ENCODE data around the gene HRH3. TPM values are rescaled to one million over a fixed set of nuclear protein-coding genes. Genes with fewer than 3 reads are reported as not detected.

The HRH3 gene
- total RNA-seq, 1 donor from 2014 or later, result not detected

DNA sequence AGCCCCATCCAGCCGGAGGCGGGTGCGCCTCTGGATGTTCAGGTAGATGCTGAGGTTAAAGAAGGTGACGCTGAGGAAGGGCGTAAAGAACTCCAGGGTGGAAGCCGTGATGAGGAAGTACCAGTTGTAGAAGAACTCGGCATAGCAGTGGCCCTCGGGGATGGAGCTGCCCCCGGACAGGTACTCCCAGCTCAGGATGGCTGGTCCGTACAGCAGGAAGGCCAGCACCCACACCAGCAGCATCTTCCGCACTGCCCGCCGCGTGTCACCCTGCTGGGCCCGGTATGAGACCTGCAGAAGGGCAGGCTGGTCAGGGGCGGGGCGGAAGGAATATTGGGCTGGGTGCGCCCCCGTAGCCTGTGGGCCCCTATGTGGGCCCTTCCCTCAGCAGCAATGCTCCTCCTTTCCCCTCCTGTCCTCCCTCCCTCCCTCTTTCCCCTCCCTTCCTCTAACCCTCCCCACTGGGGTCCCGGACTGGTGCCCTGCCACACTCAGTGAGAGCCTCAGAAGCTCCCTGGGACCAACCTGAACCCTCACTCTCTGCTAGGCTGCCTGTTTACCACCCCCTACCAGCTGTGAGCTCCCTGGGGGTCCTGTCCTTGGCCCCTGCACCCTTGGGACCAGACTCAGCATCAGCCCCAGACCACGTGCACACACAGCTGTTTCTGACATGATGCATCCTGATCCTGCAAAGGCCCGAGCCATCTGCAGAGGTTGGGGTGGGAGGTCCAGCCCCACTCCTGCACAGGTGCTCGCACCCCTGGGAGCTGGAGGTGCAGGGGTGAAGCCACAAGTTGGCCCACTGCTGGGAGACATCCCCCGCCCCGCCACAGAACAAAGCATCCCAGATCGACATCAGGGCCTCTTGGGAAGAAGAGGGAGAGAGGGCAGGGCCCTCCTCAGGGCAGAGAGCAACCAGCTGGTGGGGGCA is 3.2 kb downstream of the HRH3 start:
- H3K27me3 ChIP-seq (ENCODE audit: low read depth), result peaks cover 84% of the 10 kb centered on the region
- intact Hi-C loops (cut with micrococcal nuclease), result no loop called here
- no peaks in the 10 kb centered on the region for H3K36me3 ChIP-seq
- no peak overlapping the region for H3K4me3 ChIP-seq
- TF ChIP-seq, protein P1, sequence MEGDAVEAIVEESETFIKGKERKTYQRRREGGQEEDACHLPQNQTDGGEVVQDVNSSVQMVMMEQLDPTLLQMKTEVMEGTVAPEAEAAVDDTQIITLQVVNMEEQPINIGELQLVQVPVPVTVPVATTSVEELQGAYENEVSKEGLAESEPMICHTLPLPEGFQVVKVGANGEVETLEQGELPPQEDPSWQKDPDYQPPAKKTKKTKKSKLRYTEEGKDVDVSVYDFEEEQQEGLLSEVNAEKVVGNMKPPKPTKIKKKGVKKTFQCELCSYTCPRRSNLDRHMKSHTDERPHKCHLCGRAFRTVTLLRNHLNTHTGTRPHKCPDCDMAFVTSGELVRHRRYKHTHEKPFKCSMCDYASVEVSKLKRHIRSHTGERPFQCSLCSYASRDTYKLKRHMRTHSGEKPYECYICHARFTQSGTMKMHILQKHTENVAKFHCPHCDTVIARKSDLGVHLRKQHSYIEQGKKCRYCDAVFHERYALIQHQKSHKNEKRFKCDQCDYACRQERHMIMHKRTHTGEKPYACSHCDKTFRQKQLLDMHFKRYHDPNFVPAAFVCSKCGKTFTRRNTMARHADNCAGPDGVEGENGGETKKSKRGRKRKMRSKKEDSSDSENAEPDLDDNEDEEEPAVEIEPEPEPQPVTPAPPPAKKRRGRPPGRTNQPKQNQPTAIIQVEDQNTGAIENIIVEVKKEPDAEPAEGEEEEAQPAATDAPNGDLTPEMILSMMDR (IDR thresholded peaks at IDR 0.05; ENCODE audit: borderline replicate concordance), result no peak
- H3K27ac ChIP-seq (replicated peaks), result no peak overlapping the region
- peaks cover 21% of the 10 kb centered on the region for H3K4me1 ChIP-seq
- H3K9me3 ChIP-seq (replicated peaks), result no peaks in the 10 kb centered on the region
- no peak for DNase-seq

GRCh38 chr20:62215991-62216635 is 4.0 kb downstream of the HRH3 start:
- Histone ChIP-seq H3K27me3 (ENCODE audit: low read depth) (peaks cover 84% of the 10 kb centered on the region), H3K4me1 (peaks cover 20% of the 10 kb centered on the region), H3K27ac (replicated peaks) (no peak overlapping the region), H3K4me3 (no peak overlapping the region), H3K36me3 (no peaks in the 10 kb centered on the region), H3K9me3 (replicated peaks) (no peaks in the 10 kb centered on the region)
- TF ChIP-seq, protein P1 (IDR thresholded peaks at IDR 0.05; ENCODE audit: borderline replicate concordance), result no peak
- intact Hi-C loops (cut with micrococcal nuclease), result no loop called here
- DNase-seq, result no peak

DNA sequence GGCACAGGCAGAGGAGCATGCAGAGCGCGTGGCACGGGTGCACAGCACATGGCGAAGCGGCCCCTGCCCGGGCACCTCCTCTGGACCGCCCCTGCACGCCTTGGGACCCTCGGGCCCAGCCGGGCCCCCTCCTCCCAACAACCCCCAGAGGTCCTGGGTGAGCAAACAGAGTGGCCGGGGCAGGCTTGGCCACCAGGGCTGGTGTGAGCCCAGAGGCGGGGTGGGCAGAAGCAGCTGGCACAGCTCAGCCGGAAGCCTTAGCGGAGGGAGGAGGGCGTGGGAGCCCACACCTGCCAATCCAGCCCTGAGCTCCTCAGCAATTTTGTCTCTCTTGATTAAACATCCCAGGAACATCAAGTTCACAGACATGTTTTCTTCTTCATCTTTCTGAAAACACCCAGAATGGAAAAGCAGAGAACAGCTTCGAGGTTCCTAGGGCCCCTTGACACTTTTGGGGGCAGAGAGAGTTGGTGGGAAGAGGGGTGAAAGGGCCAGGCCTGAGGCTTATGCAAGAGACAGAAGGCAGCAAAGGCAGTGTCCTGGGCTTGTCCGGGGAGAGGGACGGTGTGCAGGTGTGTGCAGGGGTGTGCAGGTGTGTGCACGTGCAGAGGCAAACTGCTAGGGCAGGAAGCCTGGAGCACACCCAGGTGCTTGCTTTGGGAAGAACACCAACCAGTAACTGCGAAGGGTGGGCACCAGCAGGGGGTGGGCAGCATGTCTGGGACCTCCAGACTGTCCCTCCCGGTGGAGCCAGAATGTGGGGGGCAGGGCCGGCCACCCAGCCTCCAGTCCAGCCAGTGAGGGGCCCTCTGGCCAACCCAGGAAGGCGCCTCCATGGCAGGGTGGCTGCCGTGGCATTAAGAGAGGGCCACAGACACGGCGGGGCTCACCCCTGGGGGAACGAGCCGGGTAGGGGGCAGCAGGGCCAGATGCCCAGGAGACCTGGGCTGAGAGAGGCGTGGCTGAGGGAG is 4.8 kb downstream of the HRH3 start:
- H3K4me1 ChIP-seq, result peaks cover 12% of the 10 kb centered on the region
- peaks cover 84% of the 10 kb centered on the region for H3K27me3 ChIP-seq (ENCODE audit: low read depth)
- no peaks in the 10 kb centered on the region for H3K36me3 ChIP-seq
- intact Hi-C loops (cut with micrococcal nuclease), result no loop called here
- H3K27ac ChIP-seq (replicated peaks), result no peak overlapping the region
- no peaks in the 10 kb centered on the region for H3K9me3 ChIP-seq (replicated peaks)
- no peak overlapping the region for H3K4me3 ChIP-seq
- no peak for DNase-seq
- TF ChIP-seq, protein P1 (IDR thresholded peaks at IDR 0.05; ENCODE audit: borderline replicate concordance), result no peak

DNA sequence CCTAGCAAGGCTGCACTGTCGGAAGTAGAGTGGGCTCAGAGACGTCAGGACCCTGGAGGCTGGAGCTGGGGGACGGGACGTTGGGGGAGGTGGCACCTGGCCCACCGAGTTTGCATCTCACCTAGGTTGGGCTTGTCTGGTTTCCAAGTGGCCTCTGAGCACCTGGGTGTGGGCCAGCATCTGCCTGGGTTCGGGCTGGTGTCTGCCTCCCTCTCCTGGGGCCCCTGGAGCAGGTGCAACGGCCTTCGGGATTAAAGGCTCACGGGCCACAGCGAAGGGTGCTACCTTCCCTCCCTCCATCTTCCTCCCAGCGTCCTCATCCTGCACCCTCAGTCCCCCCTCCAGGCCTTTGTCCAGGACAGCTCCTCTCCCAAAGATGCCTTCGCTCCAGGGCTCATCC is 6.0 kb downstream of the HRH3 start:
- Histone ChIP-seq H3K4me3 (no peak overlapping the region), H3K4me1 (peaks cover 5% of the 10 kb centered on the region), H3K9me3 (replicated peaks) (no peaks in the 10 kb centered on the region), H3K27ac (replicated peaks) (no peak overlapping the region), H3K36me3 (no peaks in the 10 kb centered on the region), H3K27me3 (ENCODE audit: low read depth) (peaks cover 80% of the 10 kb centered on the region)
- intact Hi-C loops (cut with micrococcal nuclease), result no loop called here
- TF ChIP-seq, protein P1 (IDR thresholded peaks at IDR 0.05; ENCODE audit: borderline replicate concordance), result no peak
- no peak for DNase-seq

GRCh38 chr20:62212299-62212698 is 7.8 kb downstream of the HRH3 start:
- no peaks in the 10 kb centered on the region for H3K36me3 ChIP-seq
- no peak for DNase-seq
- H3K27ac ChIP-seq (replicated peaks), result no peak overlapping the region
- TF ChIP-seq, protein P1 (IDR thresholded peaks at IDR 0.05; ENCODE audit: borderline replicate concordance), result no peak
- H3K4me3 ChIP-seq, result no peak overlapping the region
- intact Hi-C loops (cut with micrococcal nuclease), result no loop called here
- H3K9me3 ChIP-seq (replicated peaks), result no peaks in the 10 kb centered on the region
- H3K4me1 ChIP-seq, result peaks cover 3% of the 10 kb centered on the region
- H3K27me3 ChIP-seq (ENCODE audit: low read depth), result peaks cover 62% of the 10 kb centered on the region

Measured in left ventricle myocardium inferior (tissue), 1 donor.